ENCODE results near the gene WBP4.
"Not testable (repeated sequence)": the region's sequence is repeated elsewhere in the genome, so short reads cannot be mapped to it uniquely, and the experiment has no call there.

WBP4 gene

GRCh38 chr13:41079725-41080124, 18.4 kb downstream of the WBP4 start:
- no peak for DNase-seq (ENCODE audit: low read depth in 2 of 2)

GRCh38 chr13:41085961-41086585, 24.8 kb downstream of the WBP4 start:
- DNase-seq (ENCODE audit: low read depth in 2 of 2) = no peak

DNA sequence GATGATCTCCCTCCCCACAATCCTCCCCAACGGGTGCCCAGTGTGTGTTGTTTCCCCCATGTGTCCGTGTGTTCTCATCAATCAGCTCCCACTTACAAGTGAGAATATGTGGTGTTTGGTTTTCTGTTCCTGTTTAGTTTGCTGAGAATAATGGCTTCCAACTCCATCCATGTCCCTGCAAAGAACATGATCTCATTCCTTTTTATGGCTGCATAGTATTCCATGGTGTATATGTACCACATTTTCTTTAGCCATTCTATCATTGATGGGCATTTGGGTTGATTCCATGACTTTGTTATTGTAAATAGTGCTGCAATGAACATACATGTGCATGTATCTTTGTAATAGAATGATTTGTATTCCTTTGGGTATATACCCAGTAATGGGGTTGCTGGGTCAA, 34.4 kb downstream of the WBP4 start:
- not testable (repeated sequence) for DNase-seq (ENCODE audit: low read depth in 2 of 2)

DNA sequence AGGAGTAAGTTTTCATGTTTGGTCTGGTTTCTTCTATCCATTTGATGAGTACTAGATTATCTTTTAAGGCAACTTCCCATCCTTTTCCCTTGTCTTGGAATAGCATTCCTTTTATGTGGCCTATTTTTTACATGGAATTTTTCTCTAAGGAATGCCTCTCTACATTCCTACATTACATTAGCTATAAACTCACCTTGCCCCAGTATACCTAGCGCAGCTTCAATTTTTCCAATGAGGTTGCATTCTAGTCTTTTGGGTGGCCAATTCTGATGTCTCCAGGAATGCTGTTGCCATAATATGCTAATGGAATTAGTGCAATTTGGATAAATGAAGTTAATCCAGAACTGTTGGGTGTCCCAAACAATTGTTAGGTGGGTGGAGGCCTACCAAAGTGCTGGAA, 37.5 kb downstream of the WBP4 start:
- no peak for DNase-seq (ENCODE audit: low read depth in 2 of 2)

DNA sequence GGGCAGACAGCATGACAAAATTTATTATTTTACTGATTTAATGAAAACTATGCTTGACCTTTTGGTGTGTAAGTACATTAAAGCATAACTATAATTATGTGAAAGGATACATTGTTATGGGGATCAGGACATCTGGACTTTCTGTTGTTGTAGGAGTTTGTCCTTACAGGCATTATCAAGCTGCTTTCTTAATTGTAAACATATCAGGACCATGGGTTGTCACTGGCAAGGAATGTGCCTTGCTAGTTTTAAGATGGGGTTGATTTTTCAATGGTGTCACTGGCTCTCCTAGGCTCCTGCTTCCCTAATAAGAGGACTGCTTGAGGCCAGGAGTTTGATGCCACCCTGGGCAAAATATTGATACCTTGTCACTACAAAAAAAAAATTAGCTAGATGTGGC, 38.7 kb downstream of the WBP4 start:
- no peak for DNase-seq (ENCODE audit: low read depth in 2 of 2)

- no peak for DNase-seq (ENCODE audit: low read depth in 2 of 2)
Observed at GRCh38 chr13:41107104-41107571, 45.8 kb downstream of the WBP4 start.

GRCh38 chr13:41107584-41108014, 46.3 kb downstream of the WBP4 start:
- DNase-seq (ENCODE audit: low read depth in 2 of 2) = no peak

DNA sequence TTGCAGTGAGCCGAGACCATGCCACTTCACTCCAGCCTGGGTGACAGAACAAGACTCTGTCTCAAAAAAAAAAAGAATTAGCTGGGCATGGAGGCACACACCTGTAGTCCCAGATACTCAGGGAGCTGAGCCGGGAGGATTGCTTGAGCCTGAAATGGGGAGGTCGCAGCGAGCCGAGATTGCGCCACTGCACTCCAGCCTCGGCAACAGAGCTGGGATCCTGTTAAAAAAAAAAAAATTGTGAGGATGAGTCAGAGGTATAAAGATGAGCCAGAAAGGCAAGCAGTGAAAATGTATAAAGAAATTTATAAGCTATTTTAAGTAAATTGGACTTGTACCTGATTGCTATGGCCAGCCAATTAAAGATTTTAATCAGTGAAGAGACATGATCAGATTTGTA, 50.1 kb downstream of the WBP4 start:
- no peak for DNase-seq (ENCODE audit: low read depth in 2 of 2)

GRCh38 chr13:41117869-41118268, 56.6 kb downstream of the WBP4 start:
- DNase-seq (ENCODE audit: low read depth in 2 of 2) = no peak

- DNase-seq (ENCODE audit: low read depth in 2 of 2) = no peak
Observed at GRCh38 chr13:41122838-41123237, 61.5 kb downstream of the WBP4 start.

GRCh38 chr13:41127701-41128100, 66.4 kb downstream of the WBP4 start:
- DNase-seq (ENCODE audit: low read depth in 2 of 2) = no peak

GRCh38 chr13:41130356-41130755, 69.0 kb downstream of the WBP4 start:
- no peak for DNase-seq (ENCODE audit: low read depth in 2 of 2)

GRCh38 chr13:41131189-41131588, 69.9 kb downstream of the WBP4 start:
- DNase-seq (ENCODE audit: low read depth in 2 of 2) = not testable (repeated sequence)

GRCh38 chr13:41131660-41132511, 70.6 kb downstream of the WBP4 start:
- not testable (repeated sequence) for DNase-seq (ENCODE audit: low read depth in 2 of 2)

DNA sequence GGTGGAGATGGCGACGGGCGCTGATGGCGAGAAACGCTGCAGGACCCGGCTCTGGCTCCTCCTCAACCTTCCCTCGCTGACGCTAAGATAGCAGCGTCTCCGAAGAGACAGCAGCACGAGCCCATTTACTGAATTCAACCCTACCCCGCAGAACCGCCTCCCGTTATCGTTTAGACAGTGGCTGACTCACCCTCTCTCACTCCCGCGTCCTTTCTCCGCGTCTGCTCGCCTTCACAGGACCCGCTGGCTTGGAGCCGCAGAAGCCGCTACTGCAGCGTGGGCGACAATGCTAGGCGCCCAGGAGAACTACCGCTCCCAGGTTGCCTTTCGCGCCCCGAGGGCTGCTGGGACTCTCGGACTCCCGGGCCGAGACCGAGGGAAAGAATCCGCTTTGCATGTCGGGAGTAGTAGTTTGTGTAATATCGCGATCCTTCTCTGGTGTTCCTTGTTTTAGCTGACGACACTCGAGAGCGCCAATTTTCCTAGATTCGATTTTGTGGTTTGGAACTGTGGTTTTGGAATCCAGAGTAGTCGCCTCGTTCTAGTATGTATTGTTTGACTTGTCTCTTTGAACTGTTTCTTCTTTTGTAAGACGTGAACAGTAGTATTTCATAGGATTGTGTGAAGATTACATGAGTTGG, 71.3 kb downstream of the WBP4 start, which contains the start of gene KBTBD6:
Gene KBTBD6, minus strand, starts transcription at position 291 of the 641 bp plus-strand sequence. CDS start 291 bp downstream, outside the sequence.
- DNase-seq (ENCODE audit: low read depth in 2 of 2) = peak; percentile 88 to 90

Measured in stimulated activated CD4-positive, alpha-beta T cell treated with anti-CD3 and anti-CD28 coated beads, Interleukin-1b, Interleukin-23, amount 100 ng/mL, for 4 hours (primary cell).